Adipose tissue (tissue), 3 donors: ENCODE results near the gene GIPR. TPM values are rescaled to one million over a fixed set of nuclear protein-coding genes. Genes with fewer than 3 reads are reported as not detected.
"Not testable (repeated sequence)": the region's sequence is repeated elsewhere in the genome, so short reads cannot be mapped to it uniquely, and the experiment has no call there.

ENCODE experiments used
- H3K27ac ChIP-seq: one replicate; pipeline ENCODE4 v1.5.1; 2013; ENCODE audit warnings: low read depth, low read length
- WGBS, 3 donors: extraction: QIAGEN DNeasy Blood & Tissue Kit; methylation state at CpG; one replicate each; pipeline ENCODE4 v1.1.7; 2013; 5-methylcytosine and 5-hydroxymethylcytosine counted together
- polyA plus RNA-seq, 3 donors: library from polyadenylated mRNA; stranded (reverse); fragments of 200-250 nt; gene quantifications; one replicate each; pipeline ENCODE4 v1.2.3, GENCODE V29; 2013
- donor health status: healthy with polysubstance abuse.
- donor health status: Bipolar disorder and iron deficiency.
- donor health status: healthy.

GIPR gene
- polyA plus RNA-seq, 3 donors, result 5.6 to 20.2 (median 7.2) TPM

GRCh38 chr19:45681391-45682015 lies 13.5 kb downstream of the GIPR start:
- no peak overlapping the region for H3K27ac ChIP-seq
- 1 to 3% (median 1%) methylated on average over 50 to 51 of the region's 51 CpGs for WGBS, 3 donors

DNA sequence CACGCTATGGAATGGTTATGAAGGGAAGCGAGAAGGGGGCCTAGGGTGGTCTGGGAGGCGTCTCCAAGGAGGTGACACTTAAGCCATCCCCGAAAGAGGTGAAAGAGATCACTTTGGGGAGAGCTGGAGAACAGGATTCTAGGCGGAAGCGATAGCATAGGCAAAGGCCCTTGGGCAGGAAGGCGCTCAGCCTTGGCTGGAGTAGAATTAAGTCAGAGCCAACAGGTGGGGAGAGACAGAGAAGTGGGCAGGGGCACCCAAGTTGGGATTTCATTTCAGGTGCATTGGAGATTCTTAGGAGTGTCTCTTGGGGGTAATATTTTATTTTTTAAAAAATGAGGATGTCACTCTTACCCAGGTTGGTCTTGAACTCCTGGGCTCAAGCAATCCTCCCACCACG lies 14.1 kb downstream of the GIPR start:
- WGBS, 3 donors, result 65 to 74% (median 73%) methylated on average over 8 of the region's 8 CpGs
- H3K27ac ChIP-seq, result no peak overlapping the region

DNA sequence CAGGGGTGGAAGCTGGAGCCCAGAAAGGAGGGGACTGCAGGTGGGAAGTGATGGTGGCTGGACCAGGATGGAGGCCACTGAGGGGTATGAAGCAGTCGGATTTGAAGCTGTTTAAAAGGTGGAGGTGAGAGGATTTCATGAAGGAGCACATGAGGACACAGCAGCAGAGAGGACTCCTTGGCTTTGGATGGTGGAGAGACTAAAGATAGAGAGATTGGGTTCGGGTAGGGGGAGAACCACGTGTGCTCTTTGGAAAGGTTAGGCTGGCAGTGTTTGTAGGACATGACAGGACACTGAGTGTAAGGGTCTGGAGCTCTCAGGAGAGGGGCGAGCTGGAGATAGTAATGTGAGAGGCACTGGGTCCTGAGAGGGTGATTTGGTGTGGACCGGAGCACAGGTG lies 14.9 kb downstream of the GIPR start:
- WGBS, 3 donors, result 74 to 84% (median 74%) methylated on average over 5 of the region's 5 CpGs
- no peak overlapping the region for H3K27ac ChIP-seq

DNA sequence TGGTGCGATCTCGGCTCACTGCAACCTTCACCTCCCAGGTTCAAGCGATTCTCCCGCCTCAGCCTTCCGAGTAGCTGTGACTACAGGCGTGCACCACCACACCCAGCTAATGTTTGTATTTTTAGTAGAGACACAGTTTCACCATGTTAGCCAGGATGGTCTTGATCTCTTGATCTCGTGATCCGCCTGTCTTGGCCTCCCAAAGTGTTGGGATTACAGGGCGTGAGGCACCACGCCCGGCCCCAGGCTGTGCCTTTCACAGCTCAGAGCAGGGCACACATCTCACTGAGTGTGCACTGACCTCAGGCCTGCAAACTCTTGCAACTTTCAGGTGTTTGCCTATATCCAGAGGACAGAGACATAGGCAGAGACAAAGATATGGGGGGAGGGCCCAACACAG lies 17.0 kb downstream of the GIPR start:
- H3K27ac ChIP-seq, result not testable (repeated sequence)
- WGBS, 3 donors, result 77 to 89% (median 88%) methylated on average over 11 of the region's 11 CpGs

GRCh38 chr19:45687599-45687998 lies 19.6 kb downstream of the GIPR start:
- WGBS, 3 donors, result 88 to 92% (median 89%) methylated on average over 9 of the region's 9 CpGs
- no peak overlapping the region for H3K27ac ChIP-seq

GRCh38 chr19:45691516-45692186 lies 23.6 kb downstream of the GIPR start, which contains the start of gene SNRPD2:
SNRPD2 (minus strand) TSS chr19:45691953; CDS start chr19:45691888, 65 bp downstream.
- peak within 1 kb of the TSS; percentile 51 for H3K27ac ChIP-seq
- WGBS, 3 donors, result 0 to 1% (median 1%) methylated on average over 36 of the region's 36 CpGs

DNA sequence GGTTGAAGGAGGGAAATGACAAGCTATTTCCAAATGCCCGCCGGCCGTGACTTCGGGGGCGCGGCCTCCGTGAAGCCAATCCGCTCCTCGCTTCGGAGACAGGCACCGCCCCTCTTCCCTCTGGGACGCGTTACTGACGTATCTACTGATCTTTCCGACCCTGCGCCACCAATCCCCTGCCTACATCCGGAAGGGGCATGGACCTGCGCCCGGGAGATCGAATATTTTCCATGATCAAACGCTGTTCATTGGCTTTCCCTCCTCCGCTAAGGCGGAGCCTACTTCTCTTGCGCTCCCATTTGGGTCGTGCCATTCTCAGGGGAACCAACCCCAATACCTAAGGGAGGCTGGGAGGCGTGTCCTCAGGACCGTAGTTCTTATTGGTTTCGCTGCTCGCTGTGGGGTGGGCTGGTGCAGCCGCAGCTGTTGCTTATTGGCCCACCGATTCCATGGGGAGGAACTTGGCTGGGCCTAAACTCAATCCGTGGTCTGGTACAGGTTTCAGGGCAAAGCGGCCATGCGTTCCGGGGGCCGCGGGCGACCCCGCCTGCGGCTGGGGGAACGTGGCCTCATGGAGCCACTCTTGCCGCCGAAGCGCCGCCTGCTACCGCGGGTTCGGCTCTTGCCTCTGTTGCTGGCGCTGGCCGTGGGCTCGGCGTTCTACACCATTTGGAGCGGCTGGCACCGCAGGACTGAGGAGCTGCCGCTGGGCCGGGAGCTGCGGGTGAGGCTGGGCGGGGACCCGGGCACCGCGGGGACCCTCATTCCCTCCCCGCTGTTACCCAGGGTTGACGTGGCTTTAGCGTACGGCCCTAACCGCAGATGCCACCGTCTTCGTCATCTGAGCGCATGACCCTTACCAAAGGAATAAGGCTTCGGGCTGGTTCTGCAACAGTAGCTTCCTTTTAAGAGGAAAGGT lies 24.4 kb downstream of the GIPR start, which contains the start of gene QPCTL:
Gene QPCTL (plus strand): TSS at position 480 of the 919 bp plus-strand sequence. CDS start 38 bp downstream, at position 518.
- 0 to 1% (median 0%) methylated on average over 70 of the region's 70 CpGs for WGBS, 3 donors
- peak within 1 kb of the TSS; percentile 51 for H3K27ac ChIP-seq

GRCh38 chr19:45693106-45693788 lies 25.2 kb downstream of the GIPR start:
- no peak overlapping the region for H3K27ac ChIP-seq
- WGBS, 3 donors, result 0 to 1% (median 1%) methylated on average over 22 of the region's 22 CpGs

GRCh38 chr19:45701676-45702075 lies 33.7 kb downstream of the GIPR start:
- no peak overlapping the region for H3K27ac ChIP-seq
- 42 to 73% (median 65%) methylated on average over 7 of the region's 7 CpGs for WGBS, 3 donors

- 94 to 97% (median 97%) methylated on average over 9 of the region's 9 CpGs for WGBS, 3 donors
- H3K27ac ChIP-seq, result no peak overlapping the region
These were observed 37.1 kb downstream of the GIPR start for GRCh38 chr19:45705115-45705514.

GRCh38 chr19:45705710-45706415 lies 37.8 kb downstream of the GIPR start:
- H3K27ac ChIP-seq, result no peak overlapping the region
- 90 to 95% (median 94%) methylated on average over 12 of the region's 12 CpGs for WGBS, 3 donors

DNA sequence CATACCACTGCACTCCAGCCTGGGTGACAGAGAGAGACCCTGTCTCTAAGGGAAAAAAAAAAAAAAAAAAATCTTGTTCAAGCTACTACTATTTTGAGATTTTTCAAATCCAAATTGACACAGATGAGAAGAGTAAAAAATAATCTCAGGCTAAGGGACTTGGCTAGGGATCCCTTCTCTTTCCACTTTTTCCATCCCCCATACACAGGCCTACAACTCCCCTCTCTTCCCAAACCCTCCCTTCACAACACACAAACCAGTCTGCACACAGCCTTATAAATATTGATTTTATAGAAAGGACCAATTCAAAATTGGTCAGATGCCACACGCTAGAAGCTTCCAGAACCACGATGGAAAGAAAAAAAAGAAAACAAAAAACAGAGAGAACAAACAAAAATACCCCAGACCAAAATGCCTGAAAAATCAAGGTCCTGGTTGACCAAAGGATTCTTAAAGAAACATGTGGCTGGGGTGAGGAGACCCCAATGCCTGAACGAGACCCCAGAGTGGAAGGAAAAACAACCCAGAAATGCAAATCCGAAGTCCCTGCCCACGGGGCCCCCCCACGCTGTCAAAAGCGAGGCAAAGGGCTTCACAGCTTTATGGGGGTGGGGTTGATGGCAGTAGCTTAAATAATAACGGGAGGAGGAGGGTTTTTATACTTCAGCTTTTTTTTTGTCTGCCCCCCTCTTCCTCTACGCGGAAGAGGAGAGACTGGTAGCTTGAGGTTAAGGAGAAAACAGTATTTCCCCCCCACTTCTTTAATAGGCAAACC lies 42.5 kb downstream of the GIPR start:
- H3K27ac ChIP-seq, result no peak overlapping the region
- WGBS, 3 donors, result 65 to 72% (median 68%) methylated on average over 10 of the region's 10 CpGs

DNA sequence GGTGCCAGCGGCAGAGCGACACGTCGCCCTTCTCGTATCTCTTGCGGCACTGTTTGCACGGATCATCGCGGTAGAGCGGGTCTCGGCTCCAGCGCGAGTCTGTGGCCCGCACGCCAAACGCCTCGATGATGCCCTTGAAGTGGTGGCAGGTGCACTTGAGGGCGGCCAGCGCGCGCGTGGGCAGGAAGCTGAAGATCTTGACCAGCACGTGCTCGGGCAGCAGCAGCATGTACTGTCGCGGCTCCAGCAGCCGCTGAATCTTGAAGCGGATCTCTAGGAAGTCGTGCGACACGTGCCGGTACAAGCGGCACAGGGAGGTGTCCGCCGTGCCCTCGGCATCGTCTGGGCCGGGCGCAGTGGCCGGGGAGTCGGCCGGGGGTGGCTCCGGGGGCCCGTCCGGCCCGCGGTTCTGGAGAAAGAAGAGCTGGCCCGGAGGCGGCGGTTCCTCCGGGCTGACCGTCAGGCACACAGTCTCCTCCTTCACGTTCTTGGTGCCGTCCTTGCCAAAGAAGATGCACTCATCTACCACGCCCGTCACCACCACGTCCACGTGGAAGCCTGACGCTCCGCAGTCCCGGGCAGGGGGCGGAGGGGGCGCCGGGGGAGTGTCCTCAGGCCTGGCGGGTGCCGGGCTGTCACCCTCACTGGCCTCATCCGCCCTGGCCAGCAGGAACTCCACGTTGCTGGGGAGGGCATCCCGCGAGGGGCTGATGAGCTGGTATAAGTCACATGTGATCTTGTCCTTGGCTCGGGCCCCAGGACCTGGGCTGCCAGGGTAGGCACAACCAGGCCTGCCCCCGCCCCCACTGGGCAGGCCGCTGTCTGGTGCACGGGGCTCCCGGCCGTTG lies 44.1 kb downstream of the GIPR start:
- H3K27ac ChIP-seq, result no peak overlapping the region
- 94 to 95% (median 94%) methylated on average over 73 to 76 of the region's 76 CpGs for WGBS, 3 donors

DNA sequence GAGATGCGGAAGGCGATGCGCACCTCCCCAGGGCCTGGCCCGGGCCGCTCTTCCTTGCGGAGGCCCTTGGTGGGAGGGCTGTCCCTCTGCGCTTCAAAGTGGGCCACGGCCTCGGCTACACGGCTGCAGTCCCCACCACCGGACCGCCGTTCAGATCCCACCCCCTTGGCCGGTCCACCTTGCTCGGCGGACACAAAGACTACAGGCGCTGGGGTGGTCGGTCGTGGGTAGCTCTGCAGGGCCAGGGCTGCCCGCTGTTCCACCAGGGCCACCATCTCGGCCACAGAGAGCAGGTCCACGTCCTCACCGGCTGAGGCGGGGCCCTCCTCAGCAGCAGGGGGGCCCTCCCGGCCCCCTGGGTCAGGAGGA lies 44.7 kb downstream of the GIPR start:
- 94 to 96% (median 96%) methylated on average over 10 to 25 of the region's 25 CpGs for WGBS, 3 donors
- H3K27ac ChIP-seq, result no peak overlapping the region

GRCh38 chr19:45713141-45713540 lies 45.1 kb downstream of the GIPR start:
- WGBS, 3 donors, result 92 to 93% (median 92%) methylated on average over 15 of the region's 15 CpGs
- no peak overlapping the region for H3K27ac ChIP-seq

- H3K27ac ChIP-seq, result no peak overlapping the region
- WGBS, 3 donors, result 90 to 97% (median 91%) methylated on average over 3 of the region's 3 CpGs
These were observed 47.1 kb downstream of the GIPR start for GRCh38 chr19:45715139-45715538.
